ENCODE data around the gene EEF1AKMT2.

Gene EEF1AKMT2

DNA sequence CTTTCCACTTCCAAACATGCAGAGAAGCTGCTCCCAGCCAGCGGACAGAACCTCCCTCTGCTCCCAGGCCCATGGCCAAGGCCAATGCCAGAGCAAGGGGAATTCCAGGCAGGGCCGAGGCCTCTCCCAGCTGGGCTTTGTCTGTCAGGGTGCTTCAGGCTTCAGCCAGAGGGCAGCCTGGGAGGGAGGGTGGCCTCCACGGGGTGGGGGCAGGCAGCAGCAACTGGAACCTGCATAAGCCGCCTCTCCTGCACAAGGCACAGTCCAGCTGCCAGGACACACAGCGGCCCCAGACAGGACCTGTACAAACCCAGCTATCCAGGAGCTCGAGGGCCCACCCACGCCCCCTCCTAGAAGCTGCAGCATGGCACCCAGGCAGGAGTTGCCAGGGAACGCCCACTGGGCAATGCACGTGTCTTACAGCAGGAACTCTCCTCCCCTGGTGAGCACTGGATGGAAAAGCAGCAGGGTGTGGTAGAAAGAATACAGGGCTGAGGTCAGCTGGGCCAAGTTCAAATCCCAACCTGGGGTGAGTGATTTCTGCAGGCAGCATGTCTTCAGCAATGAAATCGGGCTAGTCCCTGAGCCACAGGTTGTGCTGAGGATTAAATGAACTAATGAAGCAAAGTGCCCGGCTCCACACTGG lies 55.1 kb downstream of the EEF1AKMT2 start:
- no peak for DNase-seq

DNA sequence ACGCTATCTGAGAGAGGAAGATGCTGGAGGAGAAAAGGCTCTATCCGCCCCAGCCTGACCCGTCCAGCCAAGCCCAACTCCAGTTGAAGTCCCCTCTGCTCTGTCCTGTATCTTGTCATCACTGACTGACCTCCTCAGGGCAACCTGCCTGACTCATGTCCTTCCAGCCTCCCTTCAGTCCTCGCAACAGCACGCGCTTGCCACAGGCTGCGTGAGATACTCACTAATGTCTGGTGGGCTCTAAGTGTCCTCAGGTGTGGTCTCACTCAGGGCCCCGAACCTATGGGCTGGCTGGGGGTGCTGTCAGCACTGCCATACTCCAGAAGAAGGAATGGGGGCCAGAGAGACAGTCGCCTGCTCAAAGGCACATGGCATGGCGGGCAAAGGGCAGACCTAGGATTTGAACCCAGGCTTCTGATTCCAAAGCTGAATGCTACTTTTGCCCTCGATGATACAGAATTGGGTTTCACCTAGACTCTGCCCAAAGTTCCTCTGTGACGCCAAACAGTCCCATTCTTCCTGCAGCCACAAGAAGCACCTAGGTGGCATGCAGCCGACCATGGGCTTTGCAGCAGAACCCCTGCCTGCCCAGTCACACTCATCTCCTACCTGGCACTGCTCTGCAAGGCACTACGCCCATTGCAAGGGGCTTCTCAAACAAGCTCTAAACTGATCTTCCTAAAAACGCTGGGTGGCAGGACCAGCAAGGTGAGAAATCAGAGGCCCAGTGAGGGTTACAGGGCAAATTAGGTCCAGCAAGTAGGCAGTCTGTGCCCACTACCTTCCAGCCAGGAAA lies 56.0 kb downstream of the EEF1AKMT2 start:
- DNase-seq = no peak

GRCh38 chr10:124734311-124735166 lies 57.1 kb downstream of the EEF1AKMT2 start:
- no peak for DNase-seq

- DNase-seq = no peak
Measured at GRCh38 chr10:124733571-124734245, 58.0 kb downstream of the EEF1AKMT2 start.

- DNase-seq = no peak
Measured at GRCh38 chr10:124732931-124733570, 58.6 kb downstream of the EEF1AKMT2 start.

DNA sequence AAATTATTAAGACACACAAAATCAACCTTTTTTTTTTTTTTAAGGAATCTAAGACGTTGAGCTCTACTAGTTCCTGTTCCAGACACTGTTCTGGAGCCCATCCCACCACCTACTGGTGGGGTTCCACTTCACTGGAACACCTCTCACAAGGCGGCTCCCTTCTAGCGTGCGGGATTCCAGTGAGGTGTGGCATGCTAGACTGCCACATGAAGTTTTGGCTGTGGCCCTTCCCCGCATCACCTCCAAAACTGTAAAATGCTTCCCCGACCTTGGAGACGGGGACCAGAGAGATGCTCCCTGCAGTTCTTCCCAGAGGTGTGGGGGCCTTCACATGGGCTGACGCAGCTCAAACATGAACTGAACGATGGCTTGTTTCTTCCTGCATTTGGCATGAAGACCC lies 60.1 kb downstream of the EEF1AKMT2 start:
- no peak for DNase-seq

GRCh38 chr10:124730790-124731189 lies 60.9 kb downstream of the EEF1AKMT2 start:
- no peak for DNase-seq

GRCh38 chr10:124728830-124729661 lies 62.6 kb downstream of the EEF1AKMT2 start:
- no peak for DNase-seq

DNA sequence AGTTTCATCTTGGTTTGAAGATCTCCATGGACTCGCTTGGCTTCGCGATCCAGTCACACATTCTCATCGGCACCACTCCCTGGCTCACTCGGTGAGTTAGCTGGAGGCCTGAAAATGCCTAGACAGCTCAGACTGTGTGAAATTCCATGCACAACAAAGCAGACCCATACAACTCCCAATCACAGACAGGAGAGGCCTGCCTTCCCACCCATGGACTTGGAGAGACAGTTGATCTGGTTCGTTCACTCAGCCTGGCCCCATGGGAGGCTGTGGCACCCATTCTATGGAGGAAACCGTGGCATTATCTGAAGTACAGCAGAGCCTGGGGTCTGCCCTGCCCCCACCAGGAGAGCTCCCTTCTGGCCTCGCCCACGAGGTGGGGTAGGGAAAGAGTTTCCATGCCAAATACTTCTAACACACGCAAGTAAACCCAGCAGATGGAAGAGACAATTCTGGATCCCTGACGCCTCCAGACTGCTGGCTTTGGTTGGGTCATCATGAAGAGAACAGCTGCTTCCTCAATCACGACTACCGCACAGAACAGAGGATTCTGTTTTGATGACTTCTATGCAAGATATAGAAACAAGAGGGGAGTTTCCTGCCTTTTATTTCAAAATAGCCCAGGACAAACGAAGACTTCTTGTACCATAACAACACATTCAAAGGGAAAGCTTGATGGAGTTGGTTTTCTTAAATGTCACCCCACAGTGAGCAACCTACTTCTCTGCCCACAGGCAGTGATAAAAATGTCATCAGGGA lies 63.4 kb downstream of the EEF1AKMT2 start:
- DNase-seq = no peak

- DNase-seq = no peak
Measured at GRCh38 chr10:124727361-124727960, 64.2 kb downstream of the EEF1AKMT2 start.

DNA sequence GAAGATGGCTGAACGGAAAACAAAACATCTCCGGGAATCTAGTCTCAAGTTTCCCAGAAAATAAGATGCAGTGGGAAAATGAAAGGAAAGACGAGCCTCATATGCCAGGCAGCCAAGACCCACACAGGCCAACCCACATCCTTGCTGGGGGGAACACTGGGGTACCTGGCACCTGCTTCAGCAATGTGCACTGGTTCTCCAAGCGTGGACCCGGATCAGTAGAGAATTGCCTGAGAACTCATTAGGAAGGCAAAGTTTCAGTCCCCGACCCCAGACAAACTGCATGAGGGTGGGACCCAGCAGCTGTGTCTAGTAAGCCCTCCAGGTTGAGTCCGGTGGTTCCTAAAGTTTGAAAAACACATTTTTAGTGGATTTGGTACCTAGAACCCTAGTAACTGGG lies 65.9 kb downstream of the EEF1AKMT2 start:
- DNase-seq = no peak

DNA sequence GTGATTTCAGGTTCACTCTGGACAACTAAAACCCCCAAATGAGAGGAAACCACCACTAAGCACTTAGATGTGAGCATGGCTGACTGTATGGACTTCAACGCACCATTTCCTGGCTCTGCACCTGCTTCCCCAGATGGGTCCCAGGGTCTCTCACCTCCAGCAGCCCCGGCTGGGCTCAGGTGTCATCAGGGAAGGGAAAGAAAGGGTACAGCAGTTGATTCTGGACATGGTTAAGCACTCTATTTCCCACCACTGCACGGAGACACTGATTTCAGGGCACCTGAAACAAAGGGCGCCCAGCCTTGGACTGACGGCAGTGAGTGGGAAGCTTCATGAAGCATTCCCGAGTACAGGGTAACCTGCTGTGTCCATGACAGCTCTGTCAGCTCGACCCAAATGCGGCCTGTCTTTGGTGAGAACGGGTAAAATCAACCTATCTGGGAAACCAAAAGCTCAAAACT lies 66.5 kb downstream of the EEF1AKMT2 start:
- DNase-seq = no peak

- DNase-seq = no peak
Measured at GRCh38 chr10:124724279-124725027, 67.2 kb downstream of the EEF1AKMT2 start.

DNA sequence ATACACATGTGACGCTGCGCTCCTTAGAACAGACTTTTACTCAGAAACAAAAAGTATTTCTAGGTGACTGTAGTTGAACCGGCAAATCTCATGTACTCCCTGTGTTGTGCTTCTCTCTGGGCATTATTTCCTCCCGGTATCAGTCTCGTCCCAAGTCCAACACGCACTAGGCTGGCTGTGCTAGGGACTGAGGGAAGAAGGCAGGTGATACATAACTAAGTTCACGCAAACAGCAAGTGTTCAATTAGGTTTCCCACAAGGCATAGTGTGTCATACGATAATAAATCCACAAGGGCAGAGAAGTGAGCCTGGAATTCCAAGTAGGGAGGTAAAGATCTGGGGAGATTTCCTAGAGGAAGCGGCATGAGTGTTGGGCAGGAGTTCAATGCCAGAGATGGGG lies 67.9 kb downstream of the EEF1AKMT2 start:
- no peak for DNase-seq

- DNase-seq = no peak
Measured at GRCh38 chr10:124722798-124723783, 68.6 kb downstream of the EEF1AKMT2 start.

- DNase-seq = no peak
Measured at GRCh38 chr10:124721330-124722045, 70.2 kb downstream of the EEF1AKMT2 start.

DNA sequence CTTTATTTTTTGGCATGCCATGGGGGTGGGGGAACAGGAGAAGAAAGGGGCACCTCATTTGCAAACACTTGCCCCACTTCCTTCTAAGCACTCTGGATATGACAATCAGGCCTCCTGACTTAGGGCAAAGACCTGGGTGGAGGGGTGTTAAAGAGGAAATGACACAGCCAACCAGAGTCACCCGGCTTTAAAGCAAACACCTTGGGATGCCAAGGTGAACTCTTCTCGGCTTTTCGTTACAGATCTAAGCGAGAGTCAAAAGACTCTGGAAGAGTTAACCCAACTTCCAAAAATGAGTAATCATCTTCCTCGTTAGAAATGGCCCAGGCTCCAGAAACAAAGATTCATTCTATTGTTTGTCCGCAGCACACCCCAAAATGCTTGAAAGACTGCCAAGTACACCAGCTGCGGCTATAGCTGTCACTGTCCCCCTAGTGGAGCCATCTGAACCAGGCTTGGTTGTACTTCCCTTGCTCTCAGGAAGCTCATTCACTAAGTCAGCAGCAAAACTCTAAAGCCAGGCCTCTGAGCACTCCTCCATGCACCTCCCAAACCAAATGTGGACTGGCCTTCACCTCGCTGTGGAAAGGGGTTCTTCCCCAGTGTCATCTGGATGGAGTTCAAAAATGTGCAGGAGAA lies 72.4 kb downstream of the EEF1AKMT2 start:
- no peak for DNase-seq

All from NCI-H187 treated with DMSO at 0.1 percent for 48 hours (cell line).